ENCODE measurements around the gene BANP.
"Not testable (repeated sequence)": the region's sequence is repeated elsewhere in the genome, so short reads cannot be mapped to it uniquely, and the experiment has no call there.

BANP gene

GRCh38 chr16:87996962-87997880, 46.0 kb downstream of the BANP start:
- no peak for DNase-seq

- not testable (repeated sequence) for DNase-seq
Measured at GRCh38 chr16:87998184-87998793, 47.1 kb downstream of the BANP start.

DNA sequence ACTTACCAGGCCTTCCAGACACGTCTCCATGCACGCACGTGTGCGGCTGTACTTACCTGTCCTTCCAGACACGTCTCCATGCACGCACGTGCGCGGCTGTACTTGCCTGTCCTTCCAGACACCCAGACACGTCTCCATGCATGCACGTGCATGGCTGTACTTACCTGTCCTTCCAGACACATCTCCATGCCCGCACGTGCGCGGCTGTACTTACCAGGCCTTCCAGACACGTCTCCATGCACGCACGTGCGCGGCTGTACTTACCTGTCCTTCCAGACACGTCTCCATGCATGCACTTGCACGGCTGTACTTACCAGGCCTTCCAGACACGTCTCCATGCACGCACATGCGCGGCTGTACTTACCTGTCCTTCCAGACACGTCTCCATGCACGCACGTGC, 47.8 kb downstream of the BANP start:
- DNase-seq: not testable (repeated sequence)

- no peak for DNase-seq
Measured at GRCh38 chr16:88002211-88002610, 51.0 kb downstream of the BANP start.

GRCh38 chr16:88002749-88003148, 51.5 kb downstream of the BANP start:
- DNase-seq: no peak

DNA sequence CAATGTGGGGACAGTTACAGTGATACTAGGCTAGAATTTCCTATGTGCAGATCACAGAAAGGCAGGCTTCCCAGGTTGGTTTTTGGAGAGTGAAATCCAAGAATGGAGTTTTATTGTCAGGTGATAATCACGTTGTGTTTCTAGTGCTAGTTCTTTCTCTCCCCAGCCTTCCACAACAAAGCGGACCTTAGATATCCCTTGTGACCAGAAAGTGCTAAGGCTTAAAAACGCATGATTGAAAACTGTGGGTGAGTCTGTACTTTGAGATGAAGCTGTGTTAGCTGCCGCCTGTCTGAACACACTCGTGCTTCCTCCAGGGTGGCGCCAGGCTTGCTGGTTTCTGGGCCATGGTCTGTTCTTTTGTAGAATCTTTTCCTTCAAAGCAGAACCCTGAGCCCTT, 52.1 kb downstream of the BANP start:
- DNase-seq: no peak

DNA sequence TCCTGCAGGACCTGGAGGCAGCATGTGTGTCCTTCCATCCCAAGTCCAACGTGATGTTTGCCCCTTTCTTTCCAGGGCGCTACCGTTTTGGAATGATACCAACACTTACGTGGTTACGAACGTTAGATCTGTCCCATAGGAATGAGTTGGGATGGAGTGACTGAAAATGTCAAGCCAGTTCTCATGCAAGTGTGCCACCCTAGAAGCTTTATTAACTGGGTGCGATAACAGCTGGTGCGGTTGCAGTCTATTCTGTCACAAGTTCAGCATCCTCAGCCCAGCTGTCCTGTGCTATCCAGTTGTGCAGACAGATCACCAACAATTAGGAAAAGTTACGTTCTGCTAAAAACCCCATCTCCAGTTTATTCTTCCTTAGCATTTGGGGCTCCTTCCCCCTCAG, 52.5 kb downstream of the BANP start:
- DNase-seq: no peak

- no peak for DNase-seq
Measured at GRCh38 chr16:88004391-88004790, 53.2 kb downstream of the BANP start.

DNA sequence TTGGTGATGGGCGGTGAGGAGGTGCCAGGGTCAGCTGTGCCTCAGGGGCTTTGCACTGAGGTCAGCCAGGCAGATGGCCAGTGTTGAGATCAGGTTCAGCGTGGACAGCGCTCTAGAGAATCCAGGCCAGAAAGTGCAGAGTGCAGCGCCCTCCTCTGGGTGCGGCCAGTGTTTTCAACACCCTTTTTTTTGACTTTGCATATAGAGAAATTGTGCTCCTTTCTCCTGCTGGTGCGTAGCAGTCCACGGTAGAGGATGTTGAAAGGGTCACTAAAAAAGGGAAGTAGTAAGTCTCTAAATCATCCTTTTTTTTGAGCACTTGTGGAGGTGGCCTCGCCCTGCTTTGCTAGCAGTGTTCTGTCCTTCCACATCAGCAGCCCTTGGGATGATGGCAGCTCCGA, 53.9 kb downstream of the BANP start:
- no peak for DNase-seq

DNA sequence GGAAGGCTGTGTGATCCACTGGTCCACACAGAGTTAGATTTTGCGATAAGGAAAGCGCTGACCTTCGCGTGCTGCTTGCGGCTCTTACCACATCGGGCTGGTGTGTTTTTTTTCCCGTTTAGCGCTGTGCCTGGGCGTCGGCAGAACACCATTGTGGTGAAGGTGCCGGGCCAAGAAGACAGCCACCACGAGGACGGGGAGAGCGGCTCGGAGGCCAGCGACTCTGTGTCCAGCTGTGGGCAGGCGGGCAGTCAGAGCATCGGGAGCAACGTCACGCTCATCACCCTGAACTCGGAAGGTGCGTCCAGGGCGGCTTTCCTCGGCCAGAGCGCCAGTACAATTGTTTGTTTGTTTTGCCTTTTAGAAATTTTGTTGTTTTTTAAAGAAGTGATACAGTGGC, 54.7 kb downstream of the BANP start:
- no peak for DNase-seq

- no peak for DNase-seq
Measured at GRCh38 chr16:88007321-88007731, 56.1 kb downstream of the BANP start.

- no peak for DNase-seq
Measured at GRCh38 chr16:88008840-88009239, 57.6 kb downstream of the BANP start.

- DNase-seq: no peak
Measured at GRCh38 chr16:88009563-88010342, 58.5 kb downstream of the BANP start.

DNA sequence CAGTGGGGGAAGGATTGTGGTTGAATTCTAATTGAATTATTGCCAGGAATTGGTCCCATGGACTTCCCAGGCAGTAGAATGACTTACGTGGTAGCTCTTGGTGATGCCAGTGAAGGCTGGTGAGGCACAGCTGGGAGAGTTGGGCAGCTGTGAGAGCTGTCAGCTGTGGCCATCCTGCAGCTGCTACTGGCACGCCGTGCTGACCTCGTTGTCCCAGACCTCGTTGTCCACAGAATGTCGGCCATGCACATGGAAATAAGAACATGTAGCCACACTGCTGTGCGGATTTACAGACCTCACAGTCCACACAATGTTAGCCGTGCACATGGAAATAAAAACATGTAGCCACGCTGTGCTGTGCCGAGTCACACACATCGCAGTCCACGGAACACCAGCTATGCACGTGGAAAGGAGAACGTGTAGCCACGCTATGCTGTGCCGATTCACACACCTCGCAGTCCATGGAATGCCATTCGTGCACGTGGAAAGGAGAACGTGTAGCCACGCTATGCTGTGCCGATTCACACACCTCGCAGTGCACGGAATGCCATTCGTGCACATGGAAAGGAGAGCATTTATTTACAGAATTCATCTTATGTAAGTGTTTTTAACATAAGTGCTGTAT, 59.2 kb downstream of the BANP start:
- DNase-seq: no peak

DNA sequence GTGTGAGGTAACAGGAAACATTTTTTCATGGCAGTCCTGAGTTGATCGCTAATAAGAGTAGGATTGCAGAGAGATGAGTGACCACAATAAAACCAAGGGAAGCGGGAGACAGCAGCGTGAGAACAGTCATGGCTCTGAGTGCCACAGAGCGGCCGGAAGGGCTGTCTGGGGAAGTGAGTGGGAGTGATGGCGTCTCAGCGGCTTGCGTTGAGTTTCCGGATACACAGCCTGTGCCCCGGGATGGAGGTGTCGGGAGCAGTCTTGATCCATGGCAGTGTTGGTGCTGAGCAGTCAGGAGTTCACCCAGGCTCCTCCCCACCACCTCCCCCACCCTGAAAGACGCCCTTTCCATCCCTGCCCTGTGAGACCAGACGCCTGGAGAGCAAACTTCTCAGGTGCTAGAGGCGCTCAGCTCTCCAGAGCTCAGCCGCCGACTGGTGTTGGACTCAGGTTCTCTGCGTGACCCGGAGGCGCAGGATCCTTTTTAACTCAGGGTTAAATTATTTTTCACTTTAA, 59.8 kb downstream of the BANP start:
- DNase-seq: no peak

GRCh38 chr16:88012360-88012759, 61.1 kb downstream of the BANP start:
- no peak for DNase-seq

DNA sequence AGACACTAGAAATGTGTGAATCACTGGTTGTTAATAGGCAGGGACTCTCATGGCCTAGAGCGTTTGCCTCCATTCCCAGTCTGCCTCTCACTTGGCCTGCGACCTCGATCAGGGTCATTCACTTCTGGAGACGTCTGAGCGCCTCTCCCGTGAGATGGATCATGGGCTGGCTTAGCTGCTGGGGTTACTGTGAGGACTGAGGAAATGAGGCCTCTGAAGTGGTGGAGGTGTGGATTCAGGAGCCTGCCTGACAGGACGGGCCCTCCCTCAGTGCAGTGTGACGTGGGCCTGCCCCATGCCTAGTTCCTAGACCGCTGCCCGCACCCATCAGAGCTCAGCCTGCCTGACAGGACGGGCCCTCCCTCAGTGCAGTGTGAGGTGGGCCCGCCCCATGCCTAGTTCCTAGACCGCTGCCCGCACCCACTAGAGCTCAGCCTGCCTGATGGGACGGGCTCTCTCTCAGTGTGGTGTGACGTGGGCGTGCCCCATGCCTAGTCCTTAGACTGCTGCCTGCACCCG, 61.9 kb downstream of the BANP start:
- peak; percentile 77 for DNase-seq

DNA sequence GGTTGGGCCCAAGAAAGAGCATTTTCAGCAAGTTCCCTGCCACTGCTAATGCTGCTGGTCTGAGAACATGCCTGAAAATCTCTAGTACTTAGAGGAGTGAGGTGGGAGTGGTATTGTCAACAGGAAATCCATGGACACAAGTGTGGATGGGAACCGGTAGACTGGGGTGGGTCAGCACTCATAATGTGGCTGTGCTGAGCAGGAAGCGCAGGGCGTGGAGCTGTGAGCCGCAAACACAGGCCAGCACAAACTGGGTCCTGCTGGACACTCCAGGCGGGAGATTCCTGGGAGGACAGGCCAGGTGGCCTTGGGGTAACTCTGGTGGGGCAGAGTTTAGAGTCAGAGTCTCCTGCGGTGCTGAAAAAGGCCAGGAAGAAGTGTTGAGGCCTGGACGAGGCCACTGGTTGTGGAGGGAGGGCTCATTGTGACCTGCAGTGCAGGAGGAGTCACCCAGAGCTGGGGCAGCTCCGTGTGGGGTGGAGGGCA, 62.6 kb downstream of the BANP start:
- no peak for DNase-seq

DNA sequence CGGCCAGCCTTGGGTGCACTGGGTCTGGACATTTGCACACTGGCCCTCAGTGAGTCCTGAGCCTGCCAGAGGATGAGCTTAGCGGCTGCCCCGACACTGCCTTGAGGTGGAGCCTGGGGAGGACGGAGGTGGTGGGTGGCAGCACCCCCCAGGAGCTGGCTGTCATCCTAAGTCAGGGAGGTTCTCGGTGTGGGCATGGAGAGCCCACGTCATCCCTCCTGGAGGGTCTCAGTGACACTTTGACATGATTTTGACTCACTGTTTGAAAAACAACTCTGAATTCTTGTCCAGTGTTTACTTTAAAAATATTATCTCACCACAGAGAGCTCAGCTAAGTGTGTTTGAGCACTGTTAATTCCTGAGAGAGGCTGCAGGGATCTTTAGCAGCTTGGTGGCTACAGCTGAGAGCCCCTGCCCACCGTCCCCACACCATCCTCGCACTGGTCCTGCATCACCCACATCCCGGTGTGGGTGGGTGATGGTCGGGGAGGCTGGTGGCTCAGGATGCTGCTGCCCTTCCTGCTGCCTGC, 63.1 kb downstream of the BANP start:
- DNase-seq: peak; percentile 65

DNA sequence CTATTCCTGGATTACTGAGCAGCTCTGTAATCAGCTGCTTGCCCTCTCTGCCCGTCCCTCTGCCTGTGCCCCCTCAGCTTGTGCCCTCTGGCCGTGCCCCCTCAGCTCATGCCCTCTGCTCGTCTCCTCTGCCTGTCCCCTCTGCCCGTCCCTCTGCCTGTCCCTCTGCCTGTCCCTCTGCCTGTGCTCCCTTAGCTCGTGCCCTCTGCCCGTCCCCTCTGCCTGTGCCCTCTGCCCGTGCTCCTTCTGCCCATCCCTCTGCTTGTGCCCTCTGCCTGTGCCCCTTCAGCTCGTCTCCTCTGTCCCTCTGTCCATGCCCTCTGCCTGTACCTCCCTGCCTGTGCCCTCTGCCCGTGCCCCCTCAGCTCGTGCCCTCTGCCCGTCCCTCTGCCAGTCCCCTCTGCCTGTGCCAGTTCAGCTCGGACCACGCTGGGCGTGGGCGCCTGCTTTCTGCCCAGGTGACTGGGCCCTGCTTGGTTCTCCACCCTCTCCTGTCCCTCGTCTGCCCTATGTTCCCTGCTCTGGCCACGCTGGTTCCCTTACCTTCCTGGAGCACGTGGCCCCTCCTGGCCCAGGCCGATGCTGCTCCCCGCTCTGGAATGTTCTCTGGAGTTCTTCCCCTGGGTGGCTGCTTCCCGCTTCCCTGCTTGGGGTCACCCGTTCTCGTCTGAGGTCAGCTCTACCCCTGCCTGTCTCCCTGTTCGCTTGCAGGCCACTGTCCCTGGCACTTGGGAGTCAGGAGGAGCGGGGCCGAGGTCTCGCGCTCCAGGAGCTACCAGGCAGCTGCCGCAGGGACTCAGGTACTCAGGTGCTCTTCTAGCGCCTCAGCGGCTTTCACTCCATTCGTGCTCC, 63.9 kb downstream of the BANP start:
- no peak for DNase-seq

GRCh38 chr16:88015806-88016140, 64.5 kb downstream of the BANP start:
- no peak for DNase-seq
